Left lung (tissue), 14 donors: ENCODE measurements around the gene ZBTB37. TPM values are rescaled to one million over a fixed set of nuclear protein-coding genes. Genes with fewer than 3 reads are reported as not detected.

Source experiments
- ATAC-seq: fragments of 200-7000 bp; cut with Tn5 transposase; one replicate; pipeline ENCODE4 v1.9.1; 2020; ENCODE audit warnings: moderate library complexity
- DNase-seq, 4 donors: peaks; one replicate each; pipeline ENCODE4 v3.0.0-alpha.2; 2013 to 2020
- H3K27ac ChIP-seq, 2 donors: fragments of 200-600 bp; sonication (generic) in 1 of 2; one replicate each; pipeline versions ENCODE4 v1.5.0 to v1.8.0; 2020 to 2021
- H3K27me3 ChIP-seq, 2 donors: fragments of 200-600 bp; sonication (generic) in 1 of 2; one replicate each; pipeline versions ENCODE4 v1.5.0 to v1.8.0; 2020 to 2021
- H3K36me3 ChIP-seq, 2 donors: fragments of 200-600 bp; sonication (generic) in 1 of 2; one replicate each; pipeline versions ENCODE4 v1.5.0 to v1.8.0; 2020 to 2021
- H3K4me1 ChIP-seq, 2 donors: fragments of 200-600 bp; one replicate each; pipeline ENCODE4 v1.8.0; 2021
- H3K4me3 ChIP-seq, 2 donors: fragments of 200-600 bp; sonication (generic) in 1 of 2; one replicate each; pipeline versions ENCODE4 v1.5.0 to v1.8.0; 2020 to 2021; ENCODE audit warnings: mild to moderate bottlenecking in 1 of 2
- H3K9me3 ChIP-seq, 2 donors: fragments of 200-600 bp; sonication (generic) in 1 of 2; one replicate each; pipeline versions ENCODE4 v1.5.0 to v1.8.0; 2020 to 2021
- CTCF ChIP-seq, 2 donors: fragments of 200-600 bp; sonication (generic) in 1 of 2; IDR thresholded peaks; one replicate each; pipeline versions ENCODE4 v1.5.0 to v1.8.0; 2021; ENCODE audit warnings: antibody characterized with exemption in 2 of 2
- intact Hi-C, 2 donors: fragments of 100-400 bp; cut with DNase I; formaldehyde crosslinking; loops; one replicate each; pipeline versions ENCODE4 v1.11.2 to v1.14.2; 2022
- long read RNA-seq, 12 donors: library from polyadenylated mRNA in 2 of 12; unstranded in 2 of 12; transcript quantifications; one replicate each; pipeline ENCODE4 v2.0.0 and lab custom pipeline, GENCODE V29; 2019 to 2026
- polyA plus RNA-seq, 6 donors: library from polyadenylated mRNA; unstranded; fragments of 120-200 nt; gene quantifications; one replicate each; pipeline ENCODE4 v1.2.1, GENCODE V29; 2013; ENCODE audit not compliant: insufficient read length in 6 of 6
- total RNA-seq, 2 donors: library from RNA; stranded (reverse); fragmentation: NEBNext Ultra II Directional; extraction: Animal tissue kit (Norgen Biotek cat#: 25700); gene quantifications; one replicate each; pipeline ENCODE4 v1.2.1, GENCODE V29; 2021
- donor health status: DM: no; HTN: yes; CAD: no.
- donor health status: DM: no; HTN: no; CAD: no.

ZBTB37 gene, protein sequence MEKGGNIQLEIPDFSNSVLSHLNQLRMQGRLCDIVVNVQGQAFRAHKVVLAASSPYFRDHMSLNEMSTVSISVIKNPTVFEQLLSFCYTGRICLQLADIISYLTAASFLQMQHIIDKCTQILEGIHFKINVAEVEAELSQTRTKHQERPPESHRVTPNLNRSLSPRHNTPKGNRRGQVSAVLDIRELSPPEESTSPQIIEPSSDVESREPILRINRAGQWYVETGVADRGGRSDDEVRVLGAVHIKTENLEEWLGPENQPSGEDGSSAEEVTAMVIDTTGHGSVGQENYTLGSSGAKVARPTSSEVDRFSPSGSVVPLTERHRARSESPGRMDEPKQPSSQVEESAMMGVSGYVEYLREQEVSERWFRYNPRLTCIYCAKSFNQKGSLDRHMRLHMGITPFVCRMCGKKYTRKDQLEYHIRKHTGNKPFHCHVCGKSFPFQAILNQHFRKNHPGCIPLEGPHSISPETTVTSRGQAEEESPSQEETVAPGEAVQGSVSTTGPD
- total RNA-seq, result 10 to 100 TPM; 10.0 to 11.6 TPM
- 10 to 100 TPM; 10.4 to 13.3 (median 12.6) TPM for polyA plus RNA-seq
- long read RNA-seq, donor 1, partial matches to known transcripts, result 5 of 5 reads
- long read RNA-seq, donor 1, other reads (novel, unspliced or antisense), result 0 of 5 reads
- long read RNA-seq, donor 2, result 0 reads
- long read RNA-seq, donor 3, result 0 reads
- long read RNA-seq, donor 4, partial matches to known transcripts, result 1 of 1 reads
- long read RNA-seq, donor 4, other reads (novel, unspliced or antisense), result 0 of 1 reads
- long read RNA-seq, donor 5, full-length matches to known transcripts, result 1 of 1 reads
- long read RNA-seq, donor 5, partial matches to known transcripts, result 0 of 1 reads
- long read RNA-seq, donor 5, other reads (novel, unspliced or antisense), result 0 of 1 reads
- long read RNA-seq, donor 6, result 0 reads
- long read RNA-seq, donor 7, result 0 reads
- long read RNA-seq, donor 8, partial matches to known transcripts, result 0 of 2 reads
- long read RNA-seq, donor 8, other reads (novel, unspliced or antisense), result 0 of 2 reads
- long read RNA-seq, donor 9, result 0 reads
- long read RNA-seq, donor 10, result 0 reads
- long read RNA-seq, donor 11, full-length matches to known transcripts, result 2 of 2 reads
- long read RNA-seq, donor 11, partial matches to known transcripts, result 0 of 2 reads
- long read RNA-seq, donor 11, other reads (novel, unspliced or antisense), result 0 of 2 reads
- long read RNA-seq, donor 12, partial matches to known transcripts, result 0 of 1 reads
- long read RNA-seq, donor 12, other reads (novel, unspliced or antisense), result 0 of 1 reads

GRCh38 chr1:173868266-173869020 is at the start of gene ZBTB37:
Gene ZBTB37, plus strand, starts transcription at chr1:173868380. Its CDS starts 1,846 bp downstream, at chr1:173870226.
- Histone ChIP-seq H3K4me3 (peak within 1 kb of the TSS; percentile 72 to 87), H3K4me1 (peaks cover 34 to 77% of the 10 kb centered on the region in 2 donors), H3K27me3 (no peaks in the 10 kb centered on the region), H3K36me3 (peaks cover 3 to 42% of the 10 kb centered on the region in 2 donors), H3K9me3 (no peaks in the 10 kb centered on the region), H3K27ac (peak within 1 kb of the TSS; percentile 97 to 99)
- DNase-seq (peak in 3 of 4 donors; percentile 90 to 97 (median 94)), ATAC-seq (peak; percentile 88)
- TF ChIP-seq CTCF (IDR thresholded peaks at IDR 0.05), result no peak
- intact Hi-C loops, result no loop called here

DNA sequence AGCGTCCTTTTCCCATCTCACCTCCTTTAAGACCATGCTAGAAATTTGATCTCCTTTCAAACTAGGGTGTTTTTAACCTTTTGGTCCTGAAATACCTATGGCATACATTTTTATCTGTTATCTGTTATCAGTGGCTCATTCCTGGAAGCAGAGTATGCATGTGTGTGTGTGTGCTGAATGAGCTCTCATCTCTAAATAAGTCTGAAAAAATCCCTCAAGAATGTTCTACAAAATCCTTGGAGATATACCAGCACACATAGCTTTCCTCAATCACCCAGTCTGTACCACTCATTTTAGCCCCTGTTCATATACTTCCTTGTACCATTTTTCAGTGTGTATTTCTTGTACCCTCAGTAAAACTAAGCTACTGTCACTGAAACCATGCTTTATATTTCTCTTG is 49.7 kb upstream of the ZBTB37 start:
- Histone ChIP-seq H3K4me1 (peaks cover 2 to 14% of the 10 kb centered on the region in 2 donors), H3K27ac (no peak overlapping the region), H3K9me3 (no peaks in the 10 kb centered on the region), H3K27me3 (no peaks in the 10 kb centered on the region), H3K36me3 (peaks cover 0 to 4% of the 10 kb centered on the region in 2 donors), H3K4me3 (no peak overlapping the region)
- ATAC-seq, result no peak
- no peak for TF ChIP-seq CTCF (IDR thresholded peaks at IDR 0.05)
- no peak for DNase-seq
- intact Hi-C loops, result no loop called here

DNA sequence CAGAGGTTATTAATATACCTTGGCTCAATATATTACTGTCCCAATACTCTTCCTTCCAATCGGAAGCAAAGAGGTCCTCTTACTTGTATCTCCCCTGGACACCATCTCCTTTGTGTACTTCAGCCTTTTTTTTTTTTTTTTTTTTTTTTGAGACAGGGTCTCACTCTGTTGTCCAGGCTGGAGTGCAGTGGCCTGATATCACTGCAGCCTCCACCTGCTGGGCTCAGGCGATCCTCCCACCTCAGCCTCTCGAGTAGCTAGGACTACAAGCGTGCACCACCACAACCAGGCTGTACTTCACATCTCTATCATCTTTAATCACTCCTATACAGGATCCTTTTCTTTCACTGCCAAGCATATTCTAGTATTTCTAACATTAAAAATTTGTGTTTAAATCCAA is 46.5 kb upstream of the ZBTB37 start:
- H3K9me3 ChIP-seq, result no peaks in the 10 kb centered on the region
- no peak overlapping the region for H3K27ac ChIP-seq
- no peaks in the 10 kb centered on the region for H3K27me3 ChIP-seq
- intact Hi-C loops, result no loop called here
- H3K4me3 ChIP-seq, result no peak overlapping the region
- no peak for TF ChIP-seq CTCF (IDR thresholded peaks at IDR 0.05)
- ATAC-seq (no peak), DNase-seq (no peak)
- H3K4me1 ChIP-seq, result peaks cover 2 to 22% of the 10 kb centered on the region in 2 donors
- H3K36me3 ChIP-seq, result peaks cover 0 to 4% of the 10 kb centered on the region in 2 donors

- Histone ChIP-seq H3K36me3 (no peaks in the 10 kb centered on the region), H3K4me3 (peak overlapping the region; percentile 71 to 83), H3K27me3 (no peaks in the 10 kb centered on the region), H3K4me1 (peaks cover 2 to 32% of the 10 kb centered on the region in 2 donors), H3K27ac (peak overlapping the region; percentile 95 to 97), H3K9me3 (no peaks in the 10 kb centered on the region)
- DNase-seq, result no peak
- TF ChIP-seq CTCF (IDR thresholded peaks at IDR 0.05), result no peak
- intact Hi-C loops, result no loop called here
- ATAC-seq, result no peak
Observed at GRCh38 chr1:173823781-173824314, 44.3 kb upstream of the ZBTB37 start.
